H1 (cell line): ENCODE data around the gene SMYD5. TPM values are rescaled to one million over a fixed set of nuclear protein-coding genes. Genes with fewer than 3 reads are reported as not detected.
A peak's percentile ranks its signal among the peaks of the same experiment; 100 is the strongest.

Experiments used
- ASH2L ChIP-seq: fragments of 200-600, 300-600 bp; sonication (generic); IDR thresholded peaks from one replicate; pipeline ENCODE4 v1.7.1; 2017; ENCODE audit warnings: low read length
- CBX8 ChIP-seq: fragments of 300-800, 300-1000 bp; sonication (generic); IDR thresholded peaks from 2 replicates; pipeline ENCODE4 v1.7.1; 2016; ENCODE audit warnings: low read depth, low read length, borderline replicate concordance
- CEBPB ChIP-seq: IDR thresholded peaks from 2 replicates; pipeline ENCODE4 v1.6.1; 2012; ENCODE audit warnings: low read depth, low read length
- CHD1 ChIP-seq: IDR thresholded peaks from 2 replicates; pipeline ENCODE4 v1.6.1; 2012; ENCODE audit warnings: low read depth, low read length, improper control_type of control experiment
- CREB1 ChIP-seq: IDR thresholded peaks from 2 replicates; pipeline ENCODE4 v1.6.1; 2012; ENCODE audit warnings: inconsistent platforms
- CTBP2 ChIP-seq: IDR thresholded peaks from 2 replicates; pipeline ENCODE4 v1.7.0; 2011; ENCODE audit warnings: borderline replicate concordance, mild to moderate bottlenecking, moderate library complexity, mixed read lengths, low read length; ENCODE audit not compliant: insufficient read depth, insufficient read length
- E2F6 ChIP-seq: IDR thresholded peaks from 2 replicates; pipeline ENCODE4 v1.6.1; 2012; ENCODE audit warnings: inconsistent platforms
- EGR1 ChIP-seq: IDR thresholded peaks from 2 replicates; pipeline ENCODE4 v1.6.1; 2011; ENCODE audit warnings: low read depth, low read length, borderline replicate concordance
- EP300 ChIP-seq, 2 experiments: IDR thresholded peaks; 1 replicate in 1 of 2; 2 replicates in 1 of 2; pipeline ENCODE4 v1.6.1; 2011 to 2012; ENCODE audit warnings: low read depth in 2 of 2, low read length in 2 of 2, mild to moderate bottlenecking in 2 of 2, borderline replicate concordance in 1 of 2, inconsistent platforms in 1 of 2, moderate library complexity in 1 of 2
- GTF2F1 ChIP-seq: IDR thresholded peaks from 2 replicates; pipeline ENCODE4 v1.6.1; 2012; ENCODE audit warnings: low read depth, low read length, improper control_type of control experiment, borderline replicate concordance
- JUND ChIP-seq: IDR thresholded peaks from 2 replicates; pipeline ENCODE4 v1.6.1; 2011; ENCODE audit warnings: mild to moderate bottlenecking, improper control_type of control experiment, low read length
- KDM4A ChIP-seq: IDR thresholded peaks from one replicate; pipeline ENCODE4 v1.7.1; 2012; ENCODE audit warnings: low read depth, mild to moderate bottlenecking, moderate library complexity, low read length, inconsistent platforms; ENCODE audit not compliant: severe bottlenecking
- RXRA ChIP-seq: IDR thresholded peaks from 2 replicates; pipeline ENCODE4 v1.6.1; 2011; ENCODE audit warnings: low read depth, mild to moderate bottlenecking, low read length, moderate library complexity; ENCODE audit not compliant: insufficient read depth
- SIN3A ChIP-seq, 2 experiments: IDR thresholded peaks in 1 of 2; conservative IDR thresholded peaks in 1 of 2; 2 replicates each; pipeline ENCODE4 v1.6.1; 2011 to 2012; ENCODE audit warnings: low read length in 2 of 2, improper control_type of control experiment in 1 of 2, low read depth in 1 of 2, mild to moderate bottlenecking in 1 of 2
- SIRT6 ChIP-seq: IDR thresholded peaks from one replicate; pipeline ENCODE4 v1.7.1; 2012; ENCODE audit warnings: low read length, inconsistent platforms
- SIX5 ChIP-seq: IDR thresholded peaks from 2 replicates; pipeline ENCODE4 v1.6.1; 2011; ENCODE audit warnings: mild to moderate bottlenecking, low read depth, low read length
- SP4 ChIP-seq: IDR thresholded peaks from 2 replicates; pipeline ENCODE4 v1.6.1; 2012; ENCODE audit warnings: low read length, inconsistent platforms
- TAF1 ChIP-seq: IDR thresholded peaks from 2 replicates; pipeline ENCODE4 v1.6.1; 2011; ENCODE audit warnings: mild to moderate bottlenecking, low read depth, low read length
- YY1 ChIP-seq: IDR thresholded peaks from 2 replicates; pipeline ENCODE4 v1.6.1; 2011; ENCODE audit warnings: low read depth, mild to moderate bottlenecking, low read length
- polyA plus RNA-seq, 7 experiments: library from polyadenylated mRNA; depleted of rRNA in 3 of 7; stranded (reverse) in 5 of 7; unstranded in 2 of 7; fragments of >200 nt in 5 of 7; fragments of 200-250 nt in 2 of 7; gene quantifications; 1 replicate in 5 of 7; 2 replicates in 1 of 7; 4 replicates in 1 of 7; pipeline versions ENCODE4 v1.2.1 to v1.2.3, GENCODE V29; 2011 to 2013; ENCODE audit warnings: missing spikeins in 2 of 7, mixed read lengths in 2 of 7
- total RNA-seq: library from RNA; stranded (reverse); fragmentation: NEBNext Ultra II Directional; extraction: Animal tissue kit (Norgen Biotek cat#: 25700); gene quantifications from 2 replicates; pipeline ENCODE4 v1.2.1, GENCODE V29; 2021
- TF ChIP-seq, protein P1 (sequence below): IDR thresholded peaks from 2 replicates; pipeline ENCODE4 v1.6.1; 2012; ENCODE audit warnings: low read length, inconsistent platforms

The SMYD5 gene
- total and polyA plus RNA-seq, 2 of the 8 experiments (the other 6 are each of a cell fraction or from before 2014, with no cell fraction given) = 35.2 to 56.7 TPM

DNA sequence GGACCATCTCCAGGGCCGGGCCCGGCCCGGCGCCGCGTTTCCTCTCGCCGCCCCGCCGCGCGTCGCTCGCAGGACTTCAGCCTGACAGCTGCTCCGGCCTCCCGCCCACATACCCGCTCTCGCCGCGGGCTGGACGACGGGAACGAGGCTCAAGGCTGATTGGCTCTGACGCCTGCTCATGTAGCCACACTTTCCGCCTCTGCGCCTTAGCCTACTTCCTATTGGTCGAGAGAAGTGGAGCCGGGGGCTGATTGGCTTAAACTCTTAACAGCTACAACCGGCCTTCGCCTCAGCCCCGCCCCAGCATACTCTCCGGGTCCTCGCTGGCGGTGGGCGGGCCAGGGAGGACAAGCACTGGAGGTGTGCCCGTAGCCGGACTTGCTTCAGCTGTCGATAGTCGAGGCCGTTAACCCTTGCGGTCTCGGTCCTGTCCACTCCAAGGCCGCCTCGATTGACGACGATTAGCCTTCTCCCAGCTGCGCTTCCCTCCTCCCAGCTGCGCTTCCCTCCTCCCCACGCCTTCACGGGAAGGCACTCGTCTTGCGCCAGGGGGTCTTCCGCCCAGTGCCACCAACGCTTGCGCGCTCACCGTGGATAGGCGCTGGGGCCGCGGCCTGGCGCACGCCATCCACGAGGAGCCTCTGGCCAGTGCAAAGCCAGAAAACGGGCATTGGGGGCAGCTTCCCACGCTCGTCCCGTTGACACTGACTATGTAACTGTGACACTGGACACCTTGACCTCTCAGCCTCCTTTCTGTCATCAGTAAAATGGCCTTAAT is 19.3 kb downstream of the SMYD5 start, which contains the start of gene PRADC1 (continued):
- TF ChIP-seq CTBP2 = no peak
- TF ChIP-seq, protein P1, sequence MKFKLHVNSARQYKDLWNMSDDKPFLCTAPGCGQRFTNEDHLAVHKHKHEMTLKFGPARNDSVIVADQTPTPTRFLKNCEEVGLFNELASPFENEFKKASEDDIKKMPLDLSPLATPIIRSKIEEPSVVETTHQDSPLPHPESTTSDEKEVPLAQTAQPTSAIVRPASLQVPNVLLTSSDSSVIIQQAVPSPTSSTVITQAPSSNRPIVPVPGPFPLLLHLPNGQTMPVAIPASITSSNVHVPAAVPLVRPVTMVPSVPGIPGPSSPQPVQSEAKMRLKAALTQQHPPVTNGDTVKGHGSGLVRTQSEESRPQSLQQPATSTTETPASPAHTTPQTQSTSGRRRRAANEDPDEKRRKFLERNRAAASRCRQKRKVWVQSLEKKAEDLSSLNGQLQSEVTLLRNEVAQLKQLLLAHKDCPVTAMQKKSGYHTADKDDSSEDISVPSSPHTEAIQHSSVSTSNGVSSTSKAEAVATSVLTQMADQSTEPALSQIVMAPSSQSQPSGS = no peak
- no peak for TF ChIP-seq YY1
- TF ChIP-seq SIN3A (conservative IDR thresholded peaks at IDR 0.05 in 1 of 2, IDR thresholded peaks at IDR 0.05 in 1 of 2; ENCODE audit: low read depth in 1 of 2, low read length in 2 of 2) = peak in 1 of 2 experiments; percentile 96
- no peak for TF ChIP-seq SIX5
- no peak for TF ChIP-seq RXRA
- peak; percentile 68 for TF ChIP-seq E2F6
- no peak for TF ChIP-seq CHD1
- no peak for TF ChIP-seq EP300 (IDR thresholded peaks at IDR 0.05; ENCODE audit: borderline replicate concordance in 1 of 2, low read depth in 2 of 2, low read length in 2 of 2)
- peak; percentile 33; the same call in 1 of the 2 replicates for TF ChIP-seq TAF1
- TF ChIP-seq CEBPB = no peak
- TF ChIP-seq CBX8 = no peak
- peak; percentile 37 for TF ChIP-seq KDM4A
- TF ChIP-seq GTF2F1 = no peak
- peak; percentile 67; the same call in 1 of the 2 replicates for TF ChIP-seq CREB1
- no peak for TF ChIP-seq SIRT6
- TF ChIP-seq ASH2L = no peak
- no peak for TF ChIP-seq JUND
- peak; percentile 47; the same call in 1 of the 2 replicates for TF ChIP-seq SP4
- TF ChIP-seq EGR1 = peak; percentile 65; the same call in 1 of the 2 replicates
